ENCODE results near the gene EID3.
"Not testable (repeated sequence)": the region's sequence is repeated elsewhere in the genome, so short reads cannot be mapped to it uniquely, and the experiment has no call there.

The EID3 gene

GRCh38 chr12:104313568-104314241 is 10.2 kb downstream of the EID3 start:
- no peak for DNase-seq

- DNase-seq, result no peak
Observed at GRCh38 chr12:104314242-104314614, 10.7 kb downstream of the EID3 start.

GRCh38 chr12:104315326-104316224 is 12.0 kb downstream of the EID3 start:
- DNase-seq, result no peak

- DNase-seq, result no peak
Observed at GRCh38 chr12:104316936-104317335, 13.4 kb downstream of the EID3 start.

- no peak for DNase-seq
Observed at GRCh38 chr12:104317538-104318210, 14.1 kb downstream of the EID3 start.

GRCh38 chr12:104319028-104319427 is 15.5 kb downstream of the EID3 start:
- DNase-seq, result no peak

- no peak for DNase-seq
Observed at GRCh38 chr12:104319918-104320626, 16.5 kb downstream of the EID3 start.

GRCh38 chr12:104320627-104321024 is 17.1 kb downstream of the EID3 start:
- DNase-seq, result no peak

GRCh38 chr12:104321949-104322348 is 18.4 kb downstream of the EID3 start:
- DNase-seq, result no peak

GRCh38 chr12:104322533-104322932 is 19.0 kb downstream of the EID3 start:
- DNase-seq, result not testable (repeated sequence)

GRCh38 chr12:104323899-104324298 is 20.4 kb downstream of the EID3 start:
- no peak for DNase-seq

GRCh38 chr12:104328278-104328677 is 24.7 kb downstream of the EID3 start:
- DNase-seq, result not testable (repeated sequence)

- no peak for DNase-seq
Observed at GRCh38 chr12:104328790-104329189, 25.3 kb downstream of the EID3 start.

GRCh38 chr12:104329707-104330532 is 26.4 kb downstream of the EID3 start:
- no peak for DNase-seq

GRCh38 chr12:104331376-104331775 is 27.8 kb downstream of the EID3 start:
- DNase-seq, result no peak

- not testable (repeated sequence) for DNase-seq
Observed at GRCh38 chr12:104332273-104332672, 28.7 kb downstream of the EID3 start.

- no peak for DNase-seq
Observed at GRCh38 chr12:104333692-104334255, 30.2 kb downstream of the EID3 start.

- no peak for DNase-seq
Observed at GRCh38 chr12:104334581-104334980, 31.0 kb downstream of the EID3 start.

GRCh38 chr12:104336115-104336514 is 32.6 kb downstream of the EID3 start:
- DNase-seq, result no peak

- no peak for DNase-seq
Observed at GRCh38 chr12:104337030-104337558, 33.6 kb downstream of the EID3 start.

GRCh38 chr12:104339663-104340062 is 36.1 kb downstream of the EID3 start:
- no peak for DNase-seq
